SU-DHL-6 (cell line): ENCODE results near the gene EDIL3.
"Not testable (repeated sequence)": the region's sequence is repeated elsewhere in the genome, so short reads cannot be mapped to it uniquely, and the experiment has no call there.

Experiments
- H2AFZ ChIP-seq: fragments of 200-600 bp; sonication (generic); 2 replicates; pipeline ENCODE4 v1.6.1; 2014; ENCODE audit warnings: low read depth, mild to moderate bottlenecking, moderate library complexity, mixed read lengths, antibody characterized with exemption, low read length; ENCODE audit not compliant: severe bottlenecking
- H3F3A ChIP-seq: fragments of 200-600 bp; shearing (Covaris generic); 2 replicates; pipeline ENCODE4 v1.6.0; 2016; ENCODE audit warnings: antibody characterized with exemption, mild to moderate bottlenecking; ENCODE audit not compliant: insufficient read depth
- H3K27ac ChIP-seq: fragments of 200-600 bp; sonication (generic); 2 replicates; pipeline ENCODE4 v1.5.1; 2016; ENCODE audit warnings: low read depth, mild to moderate bottlenecking, low read length, moderate library complexity, mixed read lengths
- H3K27me3 ChIP-seq: fragments of 200-600 bp; sonication (generic), shearing (Covaris generic); 2 replicates; pipeline ENCODE4 v1.6.0; 2014; ENCODE audit warnings: mild to moderate bottlenecking, low read length
- H3K36me3 ChIP-seq: fragments of 200-600 bp; sonication (generic); 2 replicates; pipeline ENCODE4 v1.6.1; 2014; ENCODE audit warnings: mild to moderate bottlenecking, low read length, mixed read lengths
- H3K4me2 ChIP-seq: fragments of 300-600, 200-600 bp; shearing (Covaris generic), sonication (generic); 2 replicates; pipeline ENCODE4 v1.6.0; 2014; ENCODE audit warnings: low read length, low read depth, mild to moderate bottlenecking; ENCODE audit not compliant: poor library complexity, severe bottlenecking
- H3K4me3 ChIP-seq: fragments of 200-600 bp; sonication (generic); 2 replicates; pipeline ENCODE4 v1.5.1; 2014; ENCODE audit warnings: antibody characterized with exemption, low read length, mild to moderate bottlenecking, mixed read lengths; ENCODE audit not compliant: insufficient read depth, poor library complexity, severe bottlenecking
- H3K79me2 ChIP-seq: fragments of 200-600 bp; sonication (generic); 2 replicates; pipeline ENCODE4 v1.6.1; 2014; ENCODE audit warnings: mild to moderate bottlenecking, low read length, moderate library complexity; ENCODE audit not compliant: insufficient read depth
- H3K9ac ChIP-seq: fragments of 200-600 bp; sonication (generic); 2 replicates; pipeline ENCODE4 v1.7.0; 2014; ENCODE audit warnings: mild to moderate bottlenecking, low read length
- H3K9me2 ChIP-seq: fragments of 200-600 bp; sonication (generic); replicated peaks from 2 replicates; pipeline ENCODE4 v1.6.1; 2014; ENCODE audit warnings: low read length; ENCODE audit not compliant: insufficient read depth
- H3K9me3 ChIP-seq: fragments of 200-600 bp; sonication (generic); 2 replicates; pipeline ENCODE4 v1.6.1; 2014; ENCODE audit warnings: low read length, mixed read lengths; ENCODE audit not compliant: insufficient read depth
- H4K20me1 ChIP-seq: fragments of 200-600 bp; sonication (generic); 2 replicates; pipeline ENCODE4 v1.6.1; 2014; ENCODE audit warnings: low read depth, mild to moderate bottlenecking, antibody characterized with exemption, low read length, moderate library complexity, mixed read lengths
- EZH2phosphoT487 ChIP-seq: fragments of 200-600 bp; sonication (generic), shearing (Covaris generic); conservative IDR thresholded peaks from 2 replicates; pipeline ENCODE4 v1.6.1; 2018; ENCODE audit warnings: mild to moderate bottlenecking, antibody characterized with exemption, low read length, moderate library complexity, mixed read lengths
- TF ChIP-seq, protein P1 (sequence below): fragments of 200-600 bp; sonication (generic); IDR thresholded peaks from one replicate; pipeline ENCODE4 v1.5.1; 2017; ENCODE audit warnings: antibody characterized with exemption, mild to moderate bottlenecking, low read length, moderate library complexity; ENCODE audit not compliant: insufficient read depth, poor library complexity, severe bottlenecking

Gene EDIL3

GRCh38 chr5:84032324-84032723 is 352.4 kb downstream of the EDIL3 start:
- Histone ChIP-seq H3F3A (no peaks in the 10 kb centered on the region), H3K27me3 (no peaks in the 10 kb centered on the region), H3K9me2 (no peaks in the 10 kb centered on the region), H2AFZ (no peak overlapping the region), H3K9ac (no peak overlapping the region), H3K36me3 (no peaks in the 10 kb centered on the region), H3K9me3 (no peaks in the 10 kb centered on the region), H3K4me2 (no peak overlapping the region), H4K20me1 (no peaks in the 10 kb centered on the region), H3K79me2 (no peaks in the 10 kb centered on the region), H3K27ac (no peak overlapping the region), H3K4me3 (no peak overlapping the region)
- TF ChIP-seq, protein P1, sequence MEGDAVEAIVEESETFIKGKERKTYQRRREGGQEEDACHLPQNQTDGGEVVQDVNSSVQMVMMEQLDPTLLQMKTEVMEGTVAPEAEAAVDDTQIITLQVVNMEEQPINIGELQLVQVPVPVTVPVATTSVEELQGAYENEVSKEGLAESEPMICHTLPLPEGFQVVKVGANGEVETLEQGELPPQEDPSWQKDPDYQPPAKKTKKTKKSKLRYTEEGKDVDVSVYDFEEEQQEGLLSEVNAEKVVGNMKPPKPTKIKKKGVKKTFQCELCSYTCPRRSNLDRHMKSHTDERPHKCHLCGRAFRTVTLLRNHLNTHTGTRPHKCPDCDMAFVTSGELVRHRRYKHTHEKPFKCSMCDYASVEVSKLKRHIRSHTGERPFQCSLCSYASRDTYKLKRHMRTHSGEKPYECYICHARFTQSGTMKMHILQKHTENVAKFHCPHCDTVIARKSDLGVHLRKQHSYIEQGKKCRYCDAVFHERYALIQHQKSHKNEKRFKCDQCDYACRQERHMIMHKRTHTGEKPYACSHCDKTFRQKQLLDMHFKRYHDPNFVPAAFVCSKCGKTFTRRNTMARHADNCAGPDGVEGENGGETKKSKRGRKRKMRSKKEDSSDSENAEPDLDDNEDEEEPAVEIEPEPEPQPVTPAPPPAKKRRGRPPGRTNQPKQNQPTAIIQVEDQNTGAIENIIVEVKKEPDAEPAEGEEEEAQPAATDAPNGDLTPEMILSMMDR: no peak
- TF ChIP-seq EZH2phosphoT487: no peak

DNA sequence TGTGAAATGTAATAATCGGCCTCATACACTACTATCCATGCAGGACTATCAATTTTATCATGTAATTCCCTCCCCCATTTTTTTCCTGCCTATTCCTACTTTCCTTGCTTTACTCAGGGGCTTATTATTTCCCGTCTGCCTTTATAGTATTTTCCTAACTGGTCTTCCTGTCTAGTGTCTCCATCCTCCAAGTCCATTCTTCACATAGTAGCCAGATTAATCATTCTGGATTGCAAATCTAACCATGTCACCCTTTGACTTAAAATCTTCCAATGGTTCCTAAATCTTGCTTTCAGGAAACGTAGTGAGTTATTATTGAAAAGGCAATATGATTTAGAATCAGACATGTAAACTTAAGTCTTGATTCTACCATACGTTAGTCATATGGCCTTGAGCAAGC is 356.6 kb downstream of the EDIL3 start:
- Histone ChIP-seq H3K27me3 (no peaks in the 10 kb centered on the region), H3K9me2 (no peaks in the 10 kb centered on the region), H3F3A (no peaks in the 10 kb centered on the region), H3K36me3 (no peaks in the 10 kb centered on the region), H3K27ac (no peak overlapping the region), H3K9ac (no peak overlapping the region), H3K9me3 (no peaks in the 10 kb centered on the region), H2AFZ (no peak overlapping the region), H3K4me3 (no peak overlapping the region), H4K20me1 (no peaks in the 10 kb centered on the region), H3K4me2 (no peak overlapping the region), H3K79me2 (no peaks in the 10 kb centered on the region)
- TF ChIP-seq, protein P1: no peak
- TF ChIP-seq EZH2phosphoT487: no peak

- H3K4me2 ChIP-seq, H2AFZ ChIP-seq, H3K9ac ChIP-seq, H4K20me1 ChIP-seq, H3F3A ChIP-seq, H3K27ac ChIP-seq, H3K9me3 ChIP-seq, H3K36me3 ChIP-seq, H3K9me2 ChIP-seq, H3K4me3 ChIP-seq, H3K79me2 ChIP-seq, H3K27me3 ChIP-seq: not testable (repeated sequence)
Observed at GRCh38 chr5:84018521-84018920, 366.2 kb downstream of the EDIL3 start.

- 0 out of 2 replicates have a peak, but pooled peaks cover 4% of the 10 kb centered on the region for H3K9me3 ChIP-seq
- no peak overlapping the region for H3K9ac ChIP-seq
- no peaks in the 10 kb centered on the region for H3K36me3 ChIP-seq
- H4K20me1 ChIP-seq: no peaks in the 10 kb centered on the region
- no peaks in the 10 kb centered on the region for H3K9me2 ChIP-seq
- H3K27ac ChIP-seq: no peak overlapping the region
- TF ChIP-seq, protein P1: no peak
- TF ChIP-seq EZH2phosphoT487: no peak
- no peak overlapping the region for H2AFZ ChIP-seq
- H3F3A ChIP-seq: no peaks in the 10 kb centered on the region
- no peaks in the 10 kb centered on the region for H3K27me3 ChIP-seq
- H3K4me3 ChIP-seq: no peak overlapping the region
- H3K79me2 ChIP-seq: no peaks in the 10 kb centered on the region
- H3K4me2 ChIP-seq: no peak overlapping the region
Observed at GRCh38 chr5:84017523-84018172, 367.0 kb downstream of the EDIL3 start.
